A549 (cell line): ENCODE data around the gene ELANE. TPM values are rescaled to one million over a fixed set of nuclear protein-coding genes. Genes with fewer than 3 reads are reported as not detected.
A peak's percentile ranks its signal among the peaks of the same experiment; 100 is the strongest.

ENCODE experiments used
- ATAC-seq, 2 experiments: fragments of 200-7000 bp in 1 of 2; fragments of >200 bp in 1 of 2; cut with Nextera tagmentation in 1 of 2; cut with Tn5 transposase in 1 of 2; 3 replicates each; pipeline versions ENCODE4 v1.8.0 to v1.9.1; 2018 to 2020; ENCODE audit warnings: mild to moderate bottlenecking in 1 of 2, moderate library complexity in 1 of 2
- CTCF ChIA-PET: fragments of 300-600 bp; sonication (Branson Sonifier 250); formaldehyde crosslinking; extraction: SDS; loops from one replicate; lab custom pipeline; 2021; ENCODE audit warnings: antibody characterized with exemption, inconsistent platforms; lab: Yijun Ruan, JAX
- POLR2A ChIA-PET: fragments of 350-600 bp; formaldehyde crosslinking; extraction: SDS; loops from one replicate; lab custom pipeline; 2021; ENCODE audit warnings: antibody characterized with exemption, inconsistent platforms; lab: Yijun Ruan, JAX
- DNase-seq, 2 experiments: peaks; one replicate each; pipeline versions ENCODE4 v3.0.0 to v3.0.0-alpha.2; 2011 to 2016; ENCODE audit warnings: low read depth in 1 of 2, low spot score in 1 of 2
- FAIRE-seq: peaks from 2 replicates; lab custom pipeline; 2011; peaks lifted over from hg19 to GRCh38; lab: Jason Lieb, UNC
- H3K27ac ChIP-seq, 2 experiments: fragments of >200 bp; sonication (Bioruptor Twin); formaldehyde crosslinking; 3 replicates each; pipeline ENCODE4 v1.5.1; 2016 to 2017
- H3K4me1 ChIP-seq: fragments of >200 bp; sonication (Bioruptor Twin); formaldehyde crosslinking; 3 replicates; pipeline ENCODE4 v1.6.1; 2016
- H3K4me2 ChIP-seq: fragments of >200 bp; sonication (Bioruptor Twin); formaldehyde crosslinking; 3 replicates; pipeline ENCODE4 v1.6.1; 2016
- H3K4me3 ChIP-seq: fragments of >200 bp; sonication (Bioruptor Twin); formaldehyde crosslinking; 3 replicates; pipeline ENCODE4 v1.5.1; 2016
- H3K9me3 ChIP-seq: fragments of >200 bp; sonication (Bioruptor Twin); formaldehyde crosslinking; 3 replicates; pipeline ENCODE4 v1.6.1; 2016
- FOXS1 ChIP-seq: fragments of 250-450 bp; sonication (Bioruptor Pico); IDR thresholded peaks from 2 replicates; pipeline ENCODE4 v1.5.0; 2020; ENCODE audit warnings: mild to moderate bottlenecking, moderate library complexity
- HOXA7 ChIP-seq: fragments of 250-450 bp; sonication (Bioruptor Pico); IDR thresholded peaks from 2 replicates; pipeline ENCODE4 v1.5.0; 2020; ENCODE audit warnings: mild to moderate bottlenecking, moderate library complexity
- KDM1A ChIP-seq: fragments of 200-600 bp; sonication (generic); IDR thresholded peaks from 2 replicates; pipeline ENCODE4 v1.6.1; 2016; ENCODE audit warnings: low read depth, mild to moderate bottlenecking
- MAFK ChIP-seq: fragments of 450-650 bp; IDR thresholded peaks from 2 replicates; pipeline ENCODE4 v1.6.1; 2014; ENCODE audit not compliant: partially characterized antibody
- NPAS2 ChIP-seq: fragments of 250-450 bp; sonication (Bioruptor Pico); IDR thresholded peaks from 2 replicates; pipeline ENCODE4 v1.8.0; 2022; ENCODE audit warnings: mild to moderate bottlenecking, moderate library complexity, borderline replicate concordance
- PBX3 ChIP-seq: IDR thresholded peaks from 2 replicates; pipeline ENCODE4 v1.6.1; 2012
- POLR2AphosphoS2 ChIP-seq: conservative IDR thresholded peaks from 2 replicates; pipeline ENCODE4 v1.6.1; 2012; ENCODE audit warnings: low read length, improper control_type of control experiment, inconsistent platforms
- RARB ChIP-seq: fragments of 250-450 bp; sonication (Bioruptor Pico); IDR thresholded peaks from 2 replicates; pipeline ENCODE4 v1.8.0; 2021; ENCODE audit warnings: mild to moderate bottlenecking, moderate library complexity
- ZSCAN20 ChIP-seq: fragments of 250-450 bp; sonication (Bioruptor Pico); IDR thresholded peaks from 2 replicates; pipeline ENCODE4 v1.8.0; 2022; ENCODE audit warnings: mild to moderate bottlenecking, moderate library complexity
- WGBS: methylation state at CpG from one replicate; pipeline ENCODE4 v1.1.6; 2017; ENCODE audit errors: missing lambda C conversion rate; 5-methylcytosine and 5-hydroxymethylcytosine counted together
- polyA plus RNA-seq, 4 experiments: library from polyadenylated mRNA; depleted of rRNA in 3 of 4; stranded (reverse); fragments of >200 nt; fragmentation: RNase III in 1 of 4; extraction: RNeasy Plus Mini Kit Qiagen cat#74134 plus additional on column Dnase treatment in 1 of 4; gene quantifications; 2 replicates in 3 of 4; 3 replicates in 1 of 4; pipeline ENCODE4 v1.2.3, GENCODE V29; 2011 to 2017

Gene ELANE
- polyA plus RNA-seq, 2 of the 4 experiments (the other 2 are of a cell fraction): 0.15 to 0.35 TPM

DNA sequence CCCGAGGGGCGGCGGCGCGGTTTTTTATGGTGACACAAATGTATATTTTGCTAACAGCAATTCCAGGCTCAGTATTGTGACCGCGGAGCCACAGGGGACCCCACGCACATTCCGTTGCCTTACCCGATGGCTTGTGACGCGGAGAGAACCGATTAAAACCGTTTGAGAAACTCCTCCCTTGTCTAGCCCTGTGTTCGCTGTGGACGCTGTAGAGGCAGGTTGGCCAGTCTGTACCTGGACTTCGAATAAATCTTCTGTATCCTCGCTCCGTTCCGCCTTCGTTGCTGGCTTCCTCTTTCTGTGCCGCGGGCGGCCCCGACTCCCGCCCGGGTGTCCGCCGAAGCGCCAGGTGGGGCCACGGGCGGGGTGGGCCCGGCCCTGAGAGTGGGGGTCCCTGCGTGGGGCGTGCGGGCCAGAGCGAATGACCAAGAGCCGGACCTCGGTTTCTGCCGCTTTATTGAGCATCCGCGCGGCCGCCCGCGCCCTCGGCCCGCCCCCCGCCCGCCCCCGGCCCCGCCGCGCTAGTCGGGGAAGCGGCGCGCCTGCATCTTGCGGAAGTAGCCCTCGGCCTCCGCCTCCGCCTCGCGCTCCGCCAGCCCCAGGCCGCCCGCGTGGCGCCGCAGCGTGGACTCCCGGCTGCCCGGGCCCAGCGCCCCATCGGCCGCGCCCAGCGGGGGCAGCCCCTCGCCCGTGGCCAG is 39.9 kb upstream of the ELANE start:
- ChIA-PET CTCF (no interaction called here), POLR2A (no interaction called here)
- Histone ChIP-seq H3K9me3 (no peaks in the 10 kb centered on the region), H3K4me2 (no peak overlapping the region), H3K27ac (no peak overlapping the region), H3K4me1 (no peaks in the 10 kb centered on the region), H3K4me3 (no peak overlapping the region)
- ATAC-seq (no peak), FAIRE-seq (no peak), DNase-seq (no peak)
- no peak for TF ChIP-seq NPAS2 (CRISPR knock-in tag)
- no peak for TF ChIP-seq FOXS1 (CRISPR knock-in tag)
- TF ChIP-seq ZSCAN20 (CRISPR knock-in tag): no peak
- no peak for TF ChIP-seq KDM1A
- WGBS: 95% methylated on average over 32 of the region's 80 CpGs

GRCh38 chr19:812747-813218 is 39.3 kb upstream of the ELANE start:
- no peak for DNase-seq
- H3K4me1 ChIP-seq: no peaks in the 10 kb centered on the region
- TF ChIP-seq HOXA7: no peak
- 0 out of 2 replicates have a peak, but pooled peaks have one; percentile 1 for TF ChIP-seq POLR2AphosphoS2
- TF ChIP-seq, all 56 proteins: peak for 1
- Histone ChIP-seq H3K27ac (no peak overlapping the region), H3K9me3 (no peaks in the 10 kb centered on the region), H3K4me3 (no peak overlapping the region), H3K4me2 (no peak overlapping the region)
- WGBS: 93% methylated on average over 37 of the region's 72 CpGs
- no peak for FAIRE-seq
- CTCF ChIA-PET: no interaction called here
- no peak for ATAC-seq
- POLR2A ChIA-PET: no interaction called here

DNA sequence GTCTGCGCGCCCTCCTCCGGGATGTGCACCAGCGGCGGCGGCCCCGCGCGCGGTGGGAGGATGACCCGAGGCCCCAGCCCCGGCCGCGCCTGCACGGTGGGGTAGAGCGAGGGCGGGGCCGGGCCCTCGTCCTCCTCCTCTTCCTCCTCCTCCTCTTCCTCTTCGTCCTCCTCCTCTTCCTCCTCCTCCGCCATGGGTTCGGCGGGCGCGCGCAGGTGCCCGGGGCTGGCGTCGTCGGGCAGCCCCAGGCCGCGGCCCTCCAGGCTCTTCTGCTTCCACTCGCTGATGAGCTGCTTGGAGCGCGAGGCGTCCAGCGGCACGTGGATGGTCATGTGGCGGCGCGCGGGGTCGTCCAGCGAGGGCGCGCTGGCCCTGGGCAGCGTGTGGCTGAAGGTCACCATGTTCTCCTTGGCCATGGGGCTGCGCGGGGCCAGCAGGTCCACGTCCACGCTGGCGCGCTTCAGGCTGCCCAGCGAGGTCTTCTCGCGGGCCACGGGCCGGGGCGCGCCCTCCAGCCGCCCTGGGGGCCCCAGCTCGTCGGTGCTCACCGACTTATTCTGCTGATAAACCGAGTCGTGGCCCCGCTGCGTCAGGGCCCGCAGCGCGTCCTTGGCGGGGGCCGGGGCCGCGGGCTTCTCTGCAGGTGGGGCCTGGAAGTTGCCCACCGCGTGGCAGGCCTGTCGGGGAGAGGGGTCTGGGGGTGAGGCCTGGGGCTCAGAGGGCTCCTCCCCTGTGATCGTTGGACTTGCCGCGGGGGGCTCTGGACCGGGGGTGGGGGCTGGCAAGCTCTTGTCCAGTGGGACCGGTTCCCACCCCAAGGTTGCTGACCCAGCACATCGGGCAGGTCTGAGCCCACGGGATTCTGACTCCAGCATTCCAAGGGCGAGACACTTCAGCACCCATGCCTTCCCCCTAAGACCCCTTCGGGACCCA is 38.6 kb upstream of the ELANE start:
- ATAC-seq (peak; percentile 3 to 9; a peak in 3 of 6 replicates), DNase-seq (no peak), FAIRE-seq (no peak)
- H3K4me1 ChIP-seq: no peaks in the 10 kb centered on the region
- no peaks in the 10 kb centered on the region for H3K9me3 ChIP-seq
- no peak overlapping the region for H3K27ac ChIP-seq
- CTCF ChIA-PET: no interaction called here
- POLR2A ChIA-PET: no interaction called here
- TF ChIP-seq MAFK (peak; percentile 53), PBX3 (peak; percentile 40; the same call in 1 of the 2 replicates), ZSCAN20 (CRISPR knock-in tag) (no peak)
- TF ChIP-seq, all 56 proteins: peak for 2
- WGBS: 97% methylated on average over 17 of the region's 87 CpGs
- H3K4me3 ChIP-seq: no peak overlapping the region
- H3K4me2 ChIP-seq: no peak overlapping the region

DNA sequence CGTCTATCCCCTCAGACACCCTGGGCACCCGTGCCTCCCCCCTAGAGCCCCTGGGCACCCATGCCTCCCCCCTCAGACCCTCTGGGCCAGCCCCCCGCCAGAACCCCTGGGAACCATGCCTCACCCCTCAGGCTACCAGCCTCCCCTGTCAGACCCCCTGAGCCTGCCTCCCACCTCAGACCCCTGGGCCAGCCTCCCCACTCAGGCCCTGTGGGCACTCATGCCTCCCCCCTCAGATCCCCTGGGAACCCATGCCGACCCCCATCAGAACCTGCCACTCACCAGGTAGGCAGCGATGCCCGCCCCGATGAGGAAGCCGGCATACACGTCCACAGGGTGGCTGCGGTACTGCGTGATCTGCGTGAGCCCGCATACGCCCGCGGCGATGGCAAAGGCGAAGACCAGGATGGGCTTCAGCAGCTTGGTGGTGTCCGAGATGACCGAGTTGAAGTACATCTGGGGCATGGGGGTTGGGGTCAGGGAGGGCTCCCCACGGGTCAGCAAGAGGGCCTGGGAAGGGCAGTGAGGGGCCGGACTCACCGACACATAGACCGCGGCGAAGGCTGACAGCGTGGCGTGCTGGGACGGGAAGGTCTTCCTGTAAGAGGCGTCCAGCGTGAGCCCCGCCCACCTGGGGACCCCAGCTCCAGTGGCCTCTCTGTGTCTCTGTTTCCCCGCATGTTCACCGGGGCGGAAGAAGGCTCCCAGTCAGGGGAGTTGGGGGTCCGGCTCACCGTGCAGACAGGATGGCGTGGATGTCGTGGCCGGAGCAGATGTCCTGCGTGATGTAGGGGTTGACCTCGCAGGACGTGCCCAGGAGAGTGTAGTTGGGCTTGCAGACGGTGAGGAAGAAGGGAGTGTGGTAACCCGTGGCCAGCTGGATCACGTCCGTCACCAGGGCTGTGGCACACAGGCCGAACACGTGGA is 37.7 kb upstream of the ELANE start:
- ChIA-PET CTCF (no interaction called here), POLR2A (no interaction called here)
- TF ChIP-seq RARB (CRISPR knock-in tag) (no peak), POLR2AphosphoS2 (peak; percentile 31; the same call in 1 of the 2 replicates)
- FAIRE-seq: no peak
- Histone ChIP-seq H3K4me3 (no peak overlapping the region), H3K27ac (no peak overlapping the region), H3K4me2 (no peak overlapping the region), H3K9me3 (no peaks in the 10 kb centered on the region), H3K4me1 (no peaks in the 10 kb centered on the region)
- 91% methylated on average over 24 of the region's 49 CpGs for WGBS
- ATAC-seq: peak; percentile 9 to 17; a peak in 4 of 6 replicates
- no peak for DNase-seq
